AG08396 (cell line): Measurements from ENCODE around the gene PARD3.

Experiments used
- DNase-seq: peaks from one replicate; pipeline ENCODE4 v3.0.0; 2012; ENCODE audit warnings: low spot score, mixed read lengths

PARD3 gene

DNA sequence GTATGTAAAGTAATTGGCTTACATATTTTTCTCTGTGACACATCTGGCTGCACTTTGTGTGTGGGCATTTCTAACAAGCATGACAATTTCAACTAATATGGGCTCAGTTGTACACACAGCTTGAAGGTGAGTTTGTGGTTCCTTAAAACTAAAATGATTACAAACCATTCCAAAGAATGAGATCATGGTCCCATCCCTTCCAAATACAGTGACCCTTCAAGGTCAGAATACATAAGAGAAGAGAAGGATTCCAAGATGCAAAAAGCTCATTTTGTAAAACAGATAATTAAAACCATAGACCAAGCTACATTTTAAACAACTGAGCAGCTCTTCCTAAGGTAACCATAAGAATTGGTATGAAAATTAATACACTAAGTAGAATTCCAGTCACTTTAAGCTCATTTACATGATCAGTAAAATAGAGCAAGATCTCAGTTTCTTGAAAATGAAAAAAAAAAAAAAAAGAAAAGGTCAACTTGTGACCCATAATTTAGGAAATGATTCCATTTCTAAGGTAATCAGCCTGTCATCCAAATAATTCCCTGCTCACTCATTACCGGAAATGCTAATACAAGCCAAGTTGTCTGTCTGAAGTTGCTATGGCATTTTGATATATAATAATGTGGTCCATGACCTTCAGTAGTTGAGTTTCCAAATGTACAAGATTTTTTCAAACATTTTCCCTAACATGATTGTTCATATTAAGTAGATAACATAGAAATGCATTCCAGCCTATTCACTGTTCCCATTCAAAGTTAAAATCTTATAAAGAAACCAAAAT is 688.5 kb downstream of the PARD3 start:
- no peak for DNase-seq

GRCh38 chr10:34125702-34126101 is 689.4 kb downstream of the PARD3 start:
- no peak for DNase-seq

DNA sequence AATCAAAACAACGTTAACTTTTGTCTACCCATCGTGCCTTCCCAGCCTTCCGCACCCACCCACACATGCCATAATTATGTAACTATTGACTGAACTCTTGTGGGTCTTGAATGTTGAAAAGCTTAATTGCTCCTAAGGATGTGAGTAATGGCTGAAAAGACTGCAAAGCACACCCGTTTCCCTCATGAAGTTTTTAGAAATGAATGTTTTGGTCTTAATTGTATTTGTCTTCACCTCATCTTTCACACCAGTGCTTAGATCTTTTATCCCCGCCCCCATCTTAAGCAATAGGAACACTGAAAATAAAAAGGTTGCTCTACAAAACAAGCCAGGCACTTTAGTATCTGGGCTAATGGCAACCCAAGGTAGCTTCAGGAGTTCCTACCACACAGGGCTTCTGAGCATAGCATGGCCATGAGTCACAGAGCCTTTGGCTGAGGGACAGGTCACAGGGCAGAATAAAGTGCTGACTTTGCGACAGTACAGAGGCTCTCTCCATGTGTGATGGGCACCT is 690.5 kb downstream of the PARD3 start:
- peak; percentile 40 for DNase-seq

DNA sequence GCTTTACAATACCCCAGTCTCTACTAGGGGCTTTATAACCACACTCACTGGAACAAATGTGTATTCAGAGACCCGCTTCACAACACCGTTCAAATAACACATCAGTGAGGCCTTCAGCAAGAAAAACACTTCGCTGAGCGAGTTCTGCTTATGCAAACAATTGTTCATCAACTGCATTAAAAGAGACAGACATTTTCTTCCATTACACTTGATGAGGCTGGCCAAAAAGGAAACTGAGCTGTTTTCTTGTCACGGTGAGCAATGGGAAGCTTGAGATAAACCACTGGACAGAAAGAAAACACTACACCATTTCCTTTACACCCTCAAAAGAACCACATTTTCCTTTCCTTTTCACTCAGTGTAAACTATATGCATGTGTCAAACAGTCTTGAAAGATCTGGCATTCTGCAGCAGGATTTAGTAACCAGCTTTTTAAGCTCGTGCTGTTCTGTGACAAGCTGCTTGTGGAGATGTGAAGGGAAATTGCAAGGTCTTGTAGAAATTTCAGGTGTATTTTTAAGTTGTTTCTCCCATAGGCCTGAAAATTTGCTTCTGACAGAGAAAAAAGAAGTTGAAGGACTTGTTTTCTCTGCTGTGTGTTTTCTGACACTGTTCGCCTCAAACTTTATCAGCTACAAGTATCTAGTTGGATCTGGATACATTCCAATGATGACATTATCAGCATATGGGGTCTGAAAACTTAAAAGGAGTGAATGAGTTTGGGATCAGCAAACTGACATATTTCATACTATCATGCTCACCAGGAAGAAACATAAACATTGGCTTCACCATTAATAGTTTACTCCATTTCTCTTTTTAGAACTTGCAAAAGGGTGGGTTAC is 693.1 kb downstream of the PARD3 start:
- DNase-seq, result no peak

- no peak for DNase-seq
These were observed 693.9 kb downstream of the PARD3 start for GRCh38 chr10:34121125-34121753.

DNA sequence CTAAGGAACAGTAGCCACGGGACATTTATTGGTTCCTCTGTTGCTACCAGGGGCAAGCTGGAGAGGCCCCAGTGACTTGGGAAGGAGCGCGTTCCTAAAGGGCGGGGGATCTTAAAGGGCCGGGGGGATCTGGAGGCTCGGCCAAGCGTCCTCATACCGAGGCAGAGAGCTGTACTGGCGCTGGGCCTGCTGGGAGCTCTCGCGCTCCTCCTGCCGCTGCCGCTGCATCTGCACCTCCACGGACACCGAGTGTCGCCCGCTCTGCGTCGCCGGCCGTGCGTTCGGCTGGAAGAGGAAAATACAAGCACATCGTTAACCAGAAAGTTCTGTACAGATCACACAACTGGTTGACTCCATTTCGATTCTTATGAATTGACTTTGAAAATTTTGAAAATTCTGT is 695.6 kb downstream of the PARD3 start:
- DNase-seq, result no peak

DNA sequence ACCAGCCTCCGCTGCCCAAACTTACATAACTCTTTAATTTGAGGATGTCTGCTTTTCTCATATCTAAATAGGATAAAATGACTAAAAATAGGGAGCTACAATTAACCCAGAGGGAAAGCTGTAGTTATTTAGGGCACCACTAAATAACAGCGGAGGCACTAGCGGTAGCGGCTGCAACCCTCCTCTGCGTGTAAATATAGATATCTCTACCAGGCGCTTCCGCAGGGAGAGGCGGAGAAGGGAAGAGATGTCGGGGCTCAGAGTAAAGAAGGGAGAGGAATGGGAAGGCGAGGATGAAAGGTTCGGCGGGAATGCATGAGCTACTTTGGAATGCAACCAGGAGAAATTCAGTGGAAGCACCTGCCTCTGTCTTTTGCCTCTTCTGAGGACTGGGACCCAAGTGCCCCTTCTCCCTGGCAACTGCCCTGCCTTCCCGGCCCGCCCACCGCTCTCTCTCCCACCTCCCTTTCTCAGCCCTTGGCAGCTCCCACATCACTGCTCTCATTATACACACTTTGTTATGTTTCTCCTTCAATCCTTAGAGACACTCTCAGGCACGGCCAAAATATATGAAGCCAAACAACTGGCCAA is 698.3 kb downstream of the PARD3 start:
- DNase-seq, result no peak

DNA sequence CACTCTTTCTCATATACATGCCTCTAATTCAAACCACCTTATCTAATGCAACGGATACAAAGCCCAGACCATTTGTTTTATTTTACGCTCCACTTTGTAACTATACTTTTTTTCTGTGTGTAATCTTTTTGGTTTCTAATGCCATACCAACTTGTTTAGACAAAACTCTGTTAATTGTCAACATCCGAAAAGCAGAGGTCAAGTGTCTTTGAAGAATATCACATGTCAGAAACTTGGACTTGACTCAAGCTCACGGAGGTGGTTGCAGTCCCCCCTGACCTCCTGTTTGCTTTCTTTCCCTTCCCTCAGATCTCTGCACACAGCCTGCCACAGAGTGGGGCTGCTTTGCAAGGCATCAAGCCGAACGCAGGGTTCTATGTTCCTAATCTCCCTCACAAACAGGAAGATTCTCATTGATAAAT is 698.9 kb downstream of the PARD3 start:
- no peak for DNase-seq

GRCh38 chr10:34114914-34115313 is 700.2 kb downstream of the PARD3 start:
- no peak for DNase-seq

- no peak for DNase-seq
These were observed 701.4 kb downstream of the PARD3 start for GRCh38 chr10:34113504-34114225.

DNA sequence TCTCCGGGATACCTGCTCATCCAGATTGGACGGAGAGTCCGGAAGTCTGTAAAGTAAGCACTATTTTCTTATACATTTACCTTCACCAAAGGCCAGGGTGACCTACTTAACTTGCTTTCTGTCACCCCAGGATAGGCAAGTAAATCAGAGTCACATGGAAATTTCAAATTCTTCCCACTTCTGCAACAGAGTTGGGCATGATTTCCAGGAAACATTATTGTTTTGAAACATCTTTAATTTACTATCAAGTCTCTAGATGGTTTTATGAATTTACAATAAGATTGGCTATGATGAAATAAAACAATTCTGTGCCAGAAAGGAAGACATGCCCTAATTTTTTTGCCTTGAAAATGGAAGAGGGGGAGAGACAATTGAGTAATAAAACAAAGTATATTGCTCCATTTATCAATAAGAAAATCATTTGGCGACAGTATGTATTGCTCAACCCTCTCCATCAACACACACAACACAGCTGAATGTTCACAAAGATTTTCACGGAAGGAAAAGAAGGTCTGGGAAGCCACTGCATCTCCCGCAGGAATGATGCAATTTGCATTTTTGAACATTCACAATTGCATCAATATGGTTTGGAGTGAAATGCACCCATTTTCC is 702.8 kb downstream of the PARD3 start:
- DNase-seq, result no peak

DNA sequence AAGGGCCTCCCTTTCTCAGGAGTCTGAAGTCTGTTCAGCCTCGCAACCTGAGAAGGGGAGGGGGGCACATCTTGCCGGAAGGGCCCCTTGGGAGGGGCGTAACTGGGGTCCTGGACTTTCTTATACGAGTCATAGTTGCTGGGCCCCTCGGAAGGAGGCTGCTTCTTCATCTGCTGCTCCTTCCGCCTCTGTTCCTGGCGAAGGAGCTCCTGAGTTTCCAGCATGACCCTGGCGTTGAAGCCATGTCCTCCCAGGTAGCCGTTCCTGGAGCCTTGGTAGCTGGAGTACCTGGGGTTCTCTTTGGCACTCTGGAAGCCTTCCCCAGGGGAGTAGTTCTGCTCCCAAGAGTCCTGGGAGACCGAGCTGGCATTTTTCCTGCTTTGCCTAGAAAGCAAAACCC is 703.9 kb downstream of the PARD3 start:
- DNase-seq, result no peak

DNA sequence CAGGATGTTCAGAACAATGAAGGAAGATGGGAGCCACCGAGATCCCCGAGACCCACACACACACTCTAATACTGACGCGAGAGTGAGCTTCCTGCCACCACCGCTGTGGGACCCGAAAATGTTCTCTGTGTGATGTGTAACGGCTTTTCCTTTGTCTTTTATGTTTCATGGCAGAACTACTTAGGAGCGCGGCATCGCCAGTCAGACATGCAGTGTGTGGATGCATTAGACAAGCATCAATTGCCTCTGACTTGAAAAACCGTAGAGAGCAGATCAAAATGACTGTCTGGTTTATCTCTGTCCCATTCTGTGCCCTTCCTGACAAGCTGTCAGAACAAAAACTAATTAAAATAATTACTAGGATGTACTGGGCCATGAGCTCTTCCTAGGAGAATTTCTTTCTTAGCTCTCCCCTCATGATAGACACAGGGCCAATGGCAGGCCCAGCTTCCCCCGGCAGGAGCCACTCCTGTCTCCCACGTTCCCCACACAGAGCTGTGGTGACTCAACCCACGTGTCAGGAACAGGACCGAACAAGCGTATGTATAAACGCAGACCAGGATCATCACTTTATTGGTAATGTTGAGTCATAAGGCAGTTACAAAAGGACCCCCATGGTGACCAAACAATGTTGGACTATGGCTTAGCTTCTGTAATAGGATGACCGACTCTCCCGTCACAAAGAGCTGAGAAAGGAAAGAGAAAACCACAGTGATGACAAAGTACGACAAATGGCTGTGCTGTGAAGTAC is 705.0 kb downstream of the PARD3 start:
- peak; percentile 28 for DNase-seq

DNA sequence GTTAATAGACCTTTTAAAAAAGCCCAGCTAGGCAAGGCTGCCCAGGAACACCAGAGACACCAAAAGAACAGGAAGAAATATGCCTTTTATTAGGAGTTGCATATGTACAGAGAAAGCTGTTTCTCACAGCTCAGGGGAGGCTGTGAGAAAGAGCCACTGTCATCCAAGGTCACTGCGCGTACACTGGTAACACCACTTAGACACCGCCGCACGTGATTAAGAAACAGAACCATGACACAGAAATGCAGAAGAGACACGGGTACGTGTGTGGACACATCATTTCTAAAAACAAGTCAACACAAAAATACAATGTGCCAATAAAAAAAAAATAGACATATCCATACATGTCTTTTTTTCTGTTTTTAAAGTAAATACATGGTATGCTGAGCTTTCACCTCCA is 705.6 kb downstream of the PARD3 start:
- no peak for DNase-seq

- DNase-seq, result no peak
These were observed 707.2 kb downstream of the PARD3 start for GRCh38 chr10:34107626-34108516.

GRCh38 chr10:34106356-34106885 is 708.7 kb downstream of the PARD3 start:
- DNase-seq, result no peak

DNA sequence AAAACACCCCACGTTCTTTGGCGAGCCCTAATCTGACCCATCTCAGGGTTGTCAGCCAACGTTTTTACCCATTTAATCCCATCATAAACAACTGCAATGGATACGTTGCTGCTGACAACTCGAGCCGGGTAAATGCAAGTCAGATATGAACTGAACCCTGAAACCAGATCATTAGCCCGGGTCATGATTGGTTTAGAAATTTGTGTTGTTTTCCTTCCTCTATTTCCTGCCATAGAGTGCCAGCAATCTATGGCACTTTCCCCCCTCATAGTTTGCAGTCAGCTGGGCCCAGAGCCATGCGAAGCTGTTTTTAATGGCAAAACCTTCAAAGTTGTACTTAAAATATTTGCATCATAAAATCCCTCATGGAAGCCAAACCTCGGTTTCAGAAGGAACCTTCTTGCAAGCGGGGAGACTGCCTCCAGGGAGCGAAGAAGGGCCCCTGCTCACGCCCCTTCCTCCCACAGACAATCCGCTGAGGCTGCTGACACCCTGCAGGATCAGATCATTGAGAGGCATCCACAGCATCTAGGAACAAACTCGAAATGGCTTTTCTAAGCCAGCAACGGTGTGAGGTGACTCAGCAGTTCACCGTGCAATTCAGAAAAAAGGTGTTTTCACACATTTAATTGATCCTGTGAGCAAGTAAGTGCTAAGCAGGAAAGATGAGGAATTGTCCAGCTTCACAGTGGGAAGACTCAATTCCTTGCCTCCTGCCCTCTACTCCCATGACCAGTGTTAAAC is 710.1 kb downstream of the PARD3 start:
- DNase-seq, result no peak

DNA sequence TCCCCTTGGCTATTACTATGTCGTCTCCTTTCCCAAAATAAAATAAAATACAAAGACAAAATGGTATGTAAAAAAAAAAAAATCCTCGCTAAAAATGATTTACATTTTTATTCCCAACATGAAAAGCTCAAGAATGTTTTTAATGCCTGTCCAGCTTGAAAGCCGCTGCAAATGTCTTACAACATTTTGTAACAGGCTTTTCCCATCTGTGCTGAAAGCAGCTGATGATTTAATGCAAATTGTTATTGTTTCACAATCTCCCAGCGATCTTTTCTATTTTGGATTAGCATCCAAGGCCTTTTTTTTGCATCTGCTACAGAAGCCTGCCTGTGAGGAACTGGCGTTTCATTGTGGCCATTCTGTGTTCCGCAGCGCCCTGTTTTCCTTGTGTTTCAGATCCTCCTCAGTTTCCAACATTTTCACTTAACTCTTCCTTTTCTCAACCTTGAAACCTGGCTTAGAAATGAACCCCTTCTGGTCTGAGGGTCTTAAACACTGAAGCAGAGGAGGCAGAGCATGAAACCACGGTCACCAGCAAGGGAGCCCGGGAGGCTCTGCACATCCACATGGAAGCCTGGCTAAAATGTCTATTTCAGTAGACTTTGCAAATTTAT is 712.1 kb downstream of the PARD3 start:
- peak; percentile 51 for DNase-seq
